HG03442 (cell line): ENCODE data around the gene LEFTY1.
A peak's percentile ranks its signal among the peaks of the same experiment; 100 is the strongest.

Source experiments
- ATAC-seq: cut with Tn5 transposase; IDR thresholded peaks from one replicate; pipeline ENCODE4 v1.9.1; 2021; ENCODE audit warnings: mild to moderate bottlenecking, moderate library complexity; ENCODE audit not compliant: unreplicated experiment

LEFTY1 gene

DNA sequence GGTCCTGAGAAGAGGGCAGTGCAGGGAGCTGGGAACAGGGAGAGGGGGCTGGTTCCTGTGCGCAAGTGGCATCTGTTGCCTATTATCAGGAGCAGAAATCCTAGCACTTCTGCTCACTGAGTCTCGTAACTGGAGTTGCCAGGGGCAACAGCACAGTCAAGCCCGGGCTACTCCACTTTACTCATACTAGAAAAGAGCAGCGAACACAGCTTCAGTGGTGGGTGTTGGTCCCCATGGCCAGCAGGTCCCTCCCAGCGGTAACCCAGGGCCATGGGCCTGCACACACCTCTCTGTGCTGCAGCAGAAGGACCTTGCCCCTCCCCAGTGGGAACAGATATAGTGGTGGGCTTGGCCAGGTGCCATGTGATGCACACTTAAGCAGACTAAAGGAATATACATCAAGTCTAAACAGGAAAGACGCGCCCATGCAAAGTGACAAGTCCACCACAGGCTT lies 26.6 kb upstream of the LEFTY1 start:
- ATAC-seq = no peak

- no peak for ATAC-seq
Measured at GRCh38 chr1:225914947-225915346, 26.0 kb upstream of the LEFTY1 start.

GRCh38 chr1:225914391-225914790 lies 25.4 kb upstream of the LEFTY1 start:
- no peak for ATAC-seq

DNA sequence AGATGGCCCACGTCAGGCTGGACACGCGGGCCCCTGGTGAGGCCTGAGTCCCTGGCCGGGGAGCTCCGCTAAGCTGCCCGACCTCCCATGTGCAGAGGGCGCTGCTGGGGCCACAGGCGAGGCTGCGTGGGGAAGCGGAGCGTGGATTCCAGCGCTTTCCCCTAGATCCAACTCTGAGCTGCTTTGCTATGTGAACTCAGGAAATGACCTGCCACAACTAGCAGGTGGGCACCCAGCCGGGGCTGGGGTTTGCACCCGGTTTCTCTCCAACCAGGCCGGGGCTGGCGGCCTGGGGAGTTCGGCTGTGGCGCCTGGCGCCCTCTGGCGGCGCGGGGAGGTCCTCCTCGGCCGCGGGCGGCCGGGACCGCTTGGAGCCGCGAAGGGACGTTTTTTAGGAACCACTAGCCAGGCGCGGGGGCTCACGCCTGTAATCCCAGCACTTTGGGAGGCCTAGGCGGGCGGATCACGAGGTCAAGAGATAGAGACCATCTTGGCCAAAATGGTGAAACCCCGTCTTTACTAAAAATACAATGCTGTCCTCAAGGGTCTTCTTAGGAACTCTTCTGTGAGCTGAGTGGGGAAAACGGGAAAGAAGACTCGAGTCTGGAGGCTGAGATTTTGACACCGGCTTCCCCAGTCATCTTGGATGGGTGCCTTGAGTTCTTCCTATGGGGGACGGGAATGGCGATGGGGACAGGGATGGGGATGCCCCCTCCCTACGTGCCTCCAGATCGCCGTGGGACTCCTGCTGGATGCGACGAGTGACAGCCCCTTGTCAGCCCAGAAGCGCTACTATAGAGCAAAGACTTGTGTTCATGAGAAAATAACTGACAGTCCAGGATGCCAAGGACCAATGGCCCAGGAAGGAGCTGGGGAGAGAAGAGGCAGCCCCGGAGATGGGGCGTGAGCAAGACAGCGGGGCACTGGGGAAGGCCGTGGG lies 22.5 kb upstream of the LEFTY1 start:
- peak; percentile 83 for ATAC-seq

- no peak for ATAC-seq
Measured at GRCh38 chr1:225909477-225909876, 20.5 kb upstream of the LEFTY1 start.

- no peak for ATAC-seq
Measured at GRCh38 chr1:225908773-225909172, 19.8 kb upstream of the LEFTY1 start.

DNA sequence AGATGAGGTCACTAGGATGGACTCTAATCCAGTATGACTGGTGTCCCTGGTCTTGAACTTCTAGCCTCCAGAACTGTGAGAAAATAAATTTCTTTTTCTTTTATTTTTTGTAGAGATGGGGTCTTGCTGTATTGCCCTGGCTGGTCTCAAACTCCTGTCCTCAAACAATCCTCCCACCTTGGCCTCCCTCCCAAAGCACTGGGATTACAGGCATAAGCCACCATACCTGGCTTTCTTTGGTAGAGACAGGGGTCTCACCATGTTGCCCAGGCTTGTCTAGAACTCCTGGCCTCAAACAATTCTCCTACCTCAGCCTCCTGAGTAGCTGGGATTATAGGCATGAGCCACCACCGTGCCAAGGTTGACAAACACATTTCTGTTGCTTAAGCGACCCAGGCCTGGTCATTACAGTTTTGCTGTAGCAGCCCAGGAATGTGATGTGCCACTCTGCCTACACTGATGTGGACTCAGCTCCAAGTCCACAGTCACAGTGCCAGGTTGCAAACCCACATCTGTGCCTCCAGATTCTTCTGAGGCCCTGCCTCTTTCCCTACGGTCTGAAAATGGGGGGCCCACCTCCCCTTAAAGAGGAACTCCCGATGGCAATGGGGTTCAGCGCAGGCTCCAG lies 19.2 kb upstream of the LEFTY1 start:
- no peak for ATAC-seq

- no peak for ATAC-seq
Measured at GRCh38 chr1:225907341-225907740, 18.4 kb upstream of the LEFTY1 start.

GRCh38 chr1:225906467-225906866 lies 17.5 kb upstream of the LEFTY1 start:
- ATAC-seq = no peak

DNA sequence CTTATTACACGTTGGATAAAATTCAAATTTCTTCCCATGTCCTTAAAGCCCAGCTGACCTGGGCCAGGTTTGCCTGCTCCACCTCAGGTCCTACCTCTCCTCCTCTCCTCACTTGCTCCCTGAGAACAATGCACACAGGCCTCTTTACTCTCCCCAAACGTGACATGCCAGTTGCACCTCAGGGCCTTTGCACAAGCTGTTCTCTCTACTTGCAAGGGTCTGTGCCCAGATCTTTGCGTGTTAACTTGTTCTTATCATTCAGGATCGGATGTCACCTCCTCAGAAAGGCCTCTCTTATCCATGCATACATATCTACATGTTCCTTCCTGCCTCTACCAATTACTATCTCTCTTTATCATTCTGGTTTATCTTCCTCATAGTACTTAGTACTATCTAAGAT lies 14.7 kb upstream of the LEFTY1 start:
- no peak for ATAC-seq

DNA sequence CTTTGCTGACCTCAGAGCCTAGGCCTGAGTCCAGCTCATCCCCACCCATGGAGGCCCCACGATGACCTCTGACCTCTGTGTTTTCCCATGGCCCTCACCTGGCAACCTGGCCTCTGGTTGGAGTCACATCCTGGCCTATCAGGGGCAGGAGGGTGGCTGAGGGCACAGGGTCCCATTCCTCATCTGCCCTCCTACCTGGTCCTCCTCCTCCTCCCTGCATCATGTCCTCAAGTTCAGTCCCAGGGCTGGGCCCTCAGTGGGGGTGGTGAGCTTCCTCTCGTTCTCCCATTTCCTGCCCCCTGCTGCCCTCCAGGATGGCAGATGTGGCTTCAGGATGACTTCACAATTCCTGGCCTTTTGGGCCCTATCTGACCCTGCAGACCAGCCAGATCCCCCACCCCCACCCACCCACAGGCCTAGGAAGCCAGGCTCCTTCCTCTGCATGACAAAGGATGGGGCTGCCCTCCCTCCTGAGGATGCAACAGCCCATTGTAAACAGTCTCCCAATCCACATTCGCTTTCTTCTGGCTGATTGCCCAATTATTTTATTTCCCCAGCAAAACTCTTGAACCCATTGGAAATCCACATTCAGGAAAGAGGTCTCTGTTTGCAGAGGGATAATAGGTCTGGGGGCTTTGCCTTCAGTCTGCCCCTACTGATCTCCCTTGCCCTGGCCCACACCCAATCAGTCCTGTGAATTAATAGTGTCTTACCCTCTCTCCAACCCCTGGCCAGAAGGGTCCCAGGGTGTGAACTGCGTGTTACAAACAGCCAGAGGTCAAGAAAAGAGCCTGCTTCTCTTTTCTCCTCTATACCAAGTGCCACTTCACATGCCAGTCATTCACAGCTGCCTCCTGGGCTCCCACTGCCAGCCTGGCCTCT lies 10.3 kb upstream of the LEFTY1 start:
- ATAC-seq = no peak

DNA sequence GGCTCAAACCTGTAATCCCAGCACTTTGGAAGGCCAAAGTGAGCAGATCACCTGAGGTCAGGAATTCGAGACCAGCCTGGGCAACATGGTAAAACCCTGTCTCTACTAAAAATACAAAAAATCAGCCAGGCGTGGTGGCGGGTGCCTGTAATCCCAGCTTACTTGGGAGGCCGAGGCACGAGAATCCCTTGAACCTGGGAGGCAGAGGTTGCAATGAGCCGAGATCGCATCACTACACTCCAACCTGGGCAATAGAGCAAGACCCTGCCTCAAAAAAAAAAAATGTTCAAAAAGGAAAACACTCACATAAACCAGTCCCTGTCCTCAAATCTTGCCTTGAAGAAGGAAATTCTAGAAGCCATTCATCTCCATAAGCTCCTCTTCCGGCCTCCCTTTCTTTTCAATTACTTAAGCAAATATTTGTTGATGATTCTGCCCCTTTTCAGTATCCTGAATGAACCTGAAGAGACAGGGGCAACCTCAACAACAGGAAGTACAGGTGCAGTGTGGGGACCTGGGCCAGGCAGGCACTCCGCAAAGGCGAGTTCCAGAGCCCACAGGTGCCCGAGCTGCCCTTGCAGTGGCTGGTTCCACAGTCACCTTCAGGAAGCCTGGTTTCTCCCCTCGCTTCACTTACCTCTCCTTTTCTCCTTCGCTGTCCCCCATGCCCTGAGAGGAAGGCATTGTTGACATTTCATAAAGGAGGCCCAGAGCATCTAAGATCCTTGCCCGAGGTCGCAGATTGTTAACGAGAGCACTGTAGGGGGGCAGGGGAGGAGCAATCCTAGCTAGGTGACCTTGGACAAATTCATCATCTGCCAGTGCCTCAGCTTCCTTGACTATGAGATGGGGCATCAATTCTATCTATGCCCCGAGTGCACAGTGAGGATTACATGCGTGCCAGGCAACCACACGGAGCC lies 8.9 kb upstream of the LEFTY1 start:
- ATAC-seq = no peak

GRCh38 chr1:225896937-225897549 lies 8.1 kb upstream of the LEFTY1 start:
- peak; percentile 100 for ATAC-seq

- ATAC-seq = no peak
Measured at GRCh38 chr1:225896494-225896893, 7.5 kb upstream of the LEFTY1 start.

DNA sequence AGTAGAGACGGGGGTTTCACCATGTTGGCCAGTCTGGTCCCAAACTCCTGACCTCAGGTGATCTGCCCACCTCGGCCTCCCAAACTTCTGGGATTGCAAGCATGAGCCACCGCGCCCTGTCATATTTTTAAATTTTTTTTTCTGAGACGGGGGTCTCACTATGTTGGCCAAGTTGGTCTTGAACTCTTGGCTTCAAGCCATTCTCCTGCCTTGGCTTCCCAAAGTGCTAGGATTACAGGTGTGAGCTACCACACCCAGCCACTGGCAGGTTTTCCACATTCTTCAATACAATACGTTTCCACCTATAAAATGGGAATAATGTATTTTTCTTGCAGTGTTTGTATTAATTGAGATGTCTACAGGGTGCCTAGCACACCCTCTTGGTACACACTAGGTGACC lies 3.4 kb upstream of the LEFTY1 start:
- ATAC-seq = no peak

DNA sequence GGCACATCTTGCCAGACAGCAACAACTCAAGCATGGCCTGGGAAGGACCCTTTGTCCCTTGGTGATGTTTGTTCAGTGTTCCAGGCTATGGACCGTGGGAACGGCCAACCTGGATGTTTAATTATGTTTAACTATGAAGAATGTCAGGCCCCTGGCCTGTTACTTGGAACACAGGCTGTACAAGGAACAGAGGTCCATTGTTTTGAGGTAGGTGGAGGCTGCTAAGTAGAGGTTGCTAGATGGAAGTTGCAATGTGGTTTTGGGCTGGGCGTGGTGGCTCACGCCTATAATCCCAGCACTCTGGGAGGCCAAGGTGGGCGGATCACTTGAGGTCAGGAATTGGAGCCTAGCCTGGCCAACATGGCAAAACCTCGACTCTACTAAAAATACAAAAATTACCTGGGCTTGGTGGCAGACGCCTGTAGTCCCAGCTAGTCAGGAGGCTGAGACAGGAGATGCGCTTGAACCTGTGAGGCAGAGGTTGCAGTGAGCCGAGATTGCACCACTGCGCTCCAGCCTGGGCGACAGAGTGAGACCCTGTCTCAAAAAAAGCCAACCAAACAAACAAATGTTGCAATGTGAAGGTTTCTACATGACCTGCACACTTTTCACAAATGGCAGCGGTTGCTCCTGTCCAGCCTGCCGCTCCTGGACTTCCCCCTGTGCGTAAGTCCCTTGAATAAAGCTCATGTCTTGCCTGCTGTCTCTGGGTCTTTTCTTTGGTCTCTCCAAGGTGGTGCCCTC lies 2.5 kb upstream of the LEFTY1 start:
- ATAC-seq = no peak

DNA sequence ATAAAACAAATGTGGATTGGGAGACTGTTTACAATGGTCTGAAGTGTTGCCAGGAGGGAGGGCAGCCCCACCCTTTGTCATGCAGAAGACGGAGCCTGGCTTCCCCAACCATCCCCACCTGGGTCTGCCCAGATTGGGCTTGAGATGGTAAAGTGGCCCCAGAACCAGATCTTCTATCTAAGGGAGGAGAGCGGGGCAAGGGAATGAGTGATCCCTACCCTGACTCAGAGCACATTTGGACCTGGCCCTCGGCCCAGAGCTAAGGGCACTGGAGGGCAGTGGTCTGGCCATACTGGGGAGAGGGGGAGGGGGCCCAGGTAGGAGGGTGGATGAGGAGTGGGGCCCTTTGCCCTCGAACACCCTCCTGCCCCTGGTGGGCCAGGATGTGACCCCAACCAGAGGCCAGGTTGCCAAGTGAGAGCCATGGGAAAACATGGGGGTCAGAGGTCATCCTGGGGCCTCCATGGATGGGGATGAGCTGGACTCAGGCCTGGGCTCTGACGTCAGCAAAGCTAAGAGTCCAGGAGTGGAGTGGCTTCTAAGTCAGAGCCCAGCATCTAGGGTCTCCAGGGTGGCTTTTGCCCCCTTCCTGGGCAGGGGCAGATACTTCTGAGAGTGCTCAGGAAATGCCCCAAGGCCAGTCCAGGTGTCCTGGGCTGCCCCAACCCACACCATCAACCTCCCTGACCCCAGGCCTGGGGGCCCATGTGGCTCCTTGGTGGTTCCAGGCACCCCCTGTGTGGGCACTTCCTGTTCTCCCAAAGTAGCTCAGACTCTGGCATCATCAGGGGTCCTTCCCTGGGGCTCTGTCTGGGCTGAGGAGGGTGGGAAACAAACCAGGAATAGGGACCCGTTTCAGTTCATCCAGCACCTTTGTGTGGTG lies 1.6 kb upstream of the LEFTY1 start:
- no peak for ATAC-seq

DNA sequence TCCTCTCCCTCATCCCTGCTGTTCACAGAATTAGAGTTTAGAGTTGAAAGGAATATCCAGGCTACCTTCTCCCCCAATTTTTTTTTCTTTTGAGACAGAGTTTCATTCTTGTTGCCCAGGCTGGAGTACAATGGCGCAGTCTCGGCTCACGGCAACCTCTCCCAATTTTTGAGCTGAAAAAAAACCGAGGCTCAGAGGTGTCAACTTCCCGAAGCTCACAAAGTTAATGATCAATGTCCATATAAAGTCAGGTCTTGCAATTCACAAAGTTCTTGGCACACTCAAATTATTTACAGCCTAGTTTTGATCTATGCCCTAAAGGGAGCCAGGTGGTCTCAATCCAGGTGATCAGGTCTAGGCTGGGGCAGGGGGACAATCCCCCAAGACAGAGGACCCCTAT lies 797 bp upstream of the LEFTY1 start:
- no peak for ATAC-seq
